ENCODE data around the gene CUTA. TPM values are rescaled to one million over a fixed set of nuclear protein-coding genes. Genes with fewer than 3 reads are reported as not detected.

CUTA gene
- total and polyA plus RNA-seq, 2 of the 13 experiments (the other 11 are each of a cell fraction or from before 2014, with no cell fraction given), result 170 to 180 TPM

- TF ChIP-seq ZNF281 (CRISPR knock-in tag; IDR thresholded peaks at IDR 0.05; ENCODE audit: borderline replicate concordance), result no peak; the same call in 1 of the 2 replicates
- peak; percentile 53; the same call in 1 of the 2 replicates for TF ChIP-seq ZNF34 (CRISPR knock-in tag; IDR thresholded peaks at IDR 0.05; ENCODE audit: borderline replicate concordance)
- no peak for TF ChIP-seq ZNF354B (CRISPR knock-in tag; IDR thresholded peaks at IDR 0.05)
- TF ChIP-seq ZBTB39 (CRISPR knock-in tag; IDR thresholded peaks at IDR 0.05), result no peak; the same call in 1 of the 2 replicates
- TF ChIP-seq ZNF543 (CRISPR knock-in tag; IDR thresholded peaks at IDR 0.05), result peak; percentile 97
- peak; percentile 94 for TF ChIP-seq MED8 (CRISPR knock-in tag; IDR thresholded peaks at IDR 0.05; ENCODE audit: insufficient replicate concordance)
- TF ChIP-seq ASH2L (IDR thresholded peaks at IDR 0.05; ENCODE audit: insufficient read length, low read depth, low read length), result peak; percentile 95
- TF ChIP-seq GABPB1 (CRISPR knock-in tag; IDR thresholded peaks at IDR 0.05), result peak; percentile 99
- 0 out of 2 replicates have a peak, but pooled peaks have one; percentile 41 for TF ChIP-seq ZNF652 (CRISPR knock-in tag; IDR thresholded peaks at IDR 0.05; ENCODE audit: borderline replicate concordance, low read depth)
- no peak for TF ChIP-seq NR3C1 (CRISPR knock-in tag; IDR thresholded peaks at IDR 0.05)
- peak; percentile 85 for TF ChIP-seq RXRA (CRISPR knock-in tag; IDR thresholded peaks at IDR 0.05)
- no peak; the same call in 1 of the 2 replicates for TF ChIP-seq ZBTB33 (CRISPR knock-in tag; IDR thresholded peaks at IDR 0.05)
- TF ChIP-seq ZSCAN22 (CRISPR knock-in tag; IDR thresholded peaks at IDR 0.05), result peak; percentile 50; the same call in 1 of the 2 replicates
- peak; percentile 61 for TF ChIP-seq ZNF160 (CRISPR knock-in tag; IDR thresholded peaks at IDR 0.05)
- TF ChIP-seq TFE3 (CRISPR knock-in tag; IDR thresholded peaks at IDR 0.05), result peak; percentile 66
- peak; percentile 94; the same call in 1 of the 2 replicates for TF ChIP-seq ZNF589 (CRISPR knock-in tag; conservative IDR thresholded peaks at IDR 0.05)
- TF ChIP-seq HIVEP1 (CRISPR knock-in tag; IDR thresholded peaks at IDR 0.05), result peak; percentile 97
- TF ChIP-seq ZNF484 (CRISPR knock-in tag; IDR thresholded peaks at IDR 0.05; ENCODE audit: borderline replicate concordance, low read depth), result no peak
Observed at GRCh38 chr6:33454009-33454946, 36.4 kb upstream of the CUTA start, which contains the start of gene ZBTB9 (continued).

Measured in HepG2 (cell line).